Activated T-cell treated with anti-CD3 and anti-CD28 coated beads, Interleukin-2, amount 50 U/mL, for 24 hours (primary cell): Measurements from ENCODE around the gene UBXN2A.
"Not testable (repeated sequence)": the region's sequence is repeated elsewhere in the genome, so short reads cannot be mapped to it uniquely, and the experiment has no call there.

Source experiments
- DNase-seq: peaks from one replicate; pipeline ENCODE4 v3.0.0-alpha.2; 2020
- H3K27ac Mint-ChIP-seq: 2 replicates; pipeline ENCODE4 v1.8.0; 2020; ENCODE audit warnings: mild to moderate bottlenecking, mixed read lengths
- H3K27me3 Mint-ChIP-seq: 2 replicates; pipeline ENCODE4 v1.8.0; 2020; ENCODE audit warnings: mixed read lengths
- H3K36me3 Mint-ChIP-seq: 2 replicates; pipeline ENCODE4 v1.8.0; 2020; ENCODE audit warnings: low read depth, mixed read lengths
- H3K4me1 Mint-ChIP-seq: 2 replicates; pipeline ENCODE4 v1.8.0; 2020; ENCODE audit warnings: low read depth, mixed read lengths
- H3K4me3 Mint-ChIP-seq: 2 replicates; pipeline ENCODE4 v1.8.0; 2020; ENCODE audit warnings: mild to moderate bottlenecking, moderate library complexity, mixed read lengths
- H3K9me3 Mint-ChIP-seq: 2 replicates; pipeline ENCODE4 v1.8.0; 2020; ENCODE audit warnings: mixed read lengths

UBXN2A gene

GRCh38 chr2:23925702-23926289 is 14.5 kb upstream of the UBXN2A start:
- Mint-ChIP-seq H3K27me3 (no peaks in the 10 kb centered on the region), H3K36me3 (peaks cover 14% of the 10 kb centered on the region), H3K27ac (peak overlapping the region; percentile 99), H3K4me3 (peak overlapping the region; percentile 90), H3K9me3 (no peaks in the 10 kb centered on the region), H3K4me1 (peaks cover 53% of the 10 kb centered on the region)
- no peak for DNase-seq

- H3K27ac Mint-ChIP-seq: peak overlapping the region; percentile 99
- H3K4me1 Mint-ChIP-seq: peaks cover 50% of the 10 kb centered on the region
Measured at GRCh38 chr2:23926290-23926749, 13.9 kb upstream of the UBXN2A start.

GRCh38 chr2:23926750-23927571 is 13.3 kb upstream of the UBXN2A start, which contains the start of gene ATAD2B:
Gene ATAD2B, minus strand, starts transcription at chr2:23927123. Its CDS starts 353 bp downstream, at chr2:23926770.
- Mint-ChIP-seq H3K9me3 (no peaks in the 10 kb centered on the region), H3K27me3 (no peaks in the 10 kb centered on the region), H3K4me3 (peak within 1 kb of the TSS; percentile 90), H3K27ac (peak within 1 kb of the TSS; percentile 99), H3K4me1 (peaks cover 44% of the 10 kb centered on the region), H3K36me3 (peaks cover 20% of the 10 kb centered on the region)
- DNase-seq: peak; percentile 97

More at GRCh38 chr2:23926290-23926749, 13.9 kb upstream of the UBXN2A start:
- peaks cover 17% of the 10 kb centered on the region for H3K36me3 Mint-ChIP-seq
- no peaks in the 10 kb centered on the region for H3K27me3 Mint-ChIP-seq
- peak overlapping the region; percentile 90 for H3K4me3 Mint-ChIP-seq
- peak; percentile 75 for DNase-seq
- H3K9me3 Mint-ChIP-seq: no peaks in the 10 kb centered on the region

- H3K27ac Mint-ChIP-seq: no peak overlapping the region
- no peak overlapping the region for H3K4me3 Mint-ChIP-seq
- peaks cover 5% of the 10 kb centered on the region for H3K4me1 Mint-ChIP-seq
- no peak for DNase-seq
- no peaks in the 10 kb centered on the region for H3K9me3 Mint-ChIP-seq
- peaks cover 8% of the 10 kb centered on the region for H3K27me3 Mint-ChIP-seq
- peaks cover 7% of the 10 kb centered on the region for H3K36me3 Mint-ChIP-seq
Measured at GRCh38 chr2:23934259-23934658, 6.0 kb upstream of the UBXN2A start.

GRCh38 chr2:23940718-23941620 is 706 bp downstream of the UBXN2A start:
- Mint-ChIP-seq H3K36me3 (peaks cover 8% of the 10 kb centered on the region), H3K27me3 (peaks cover 10% of the 10 kb centered on the region), H3K9me3 (no peaks in the 10 kb centered on the region), H3K4me1 (peaks cover 25% of the 10 kb centered on the region), H3K4me3 (peak overlapping the region; percentile 83), H3K27ac (peak overlapping the region; percentile 68)
- no peak for DNase-seq

GRCh38 chr2:23941644-23942043 is 1.4 kb downstream of the UBXN2A start:
- no peak overlapping the region for H3K4me3 Mint-ChIP-seq
- no peaks in the 10 kb centered on the region for H3K9me3 Mint-ChIP-seq
- no peak overlapping the region for H3K27ac Mint-ChIP-seq

GRCh38 chr2:23943666-23944065 is 3.4 kb downstream of the UBXN2A start:
- peaks cover 8% of the 10 kb centered on the region for H3K27me3 Mint-ChIP-seq
- H3K36me3 Mint-ChIP-seq: peaks cover 8% of the 10 kb centered on the region
- H3K27ac Mint-ChIP-seq: no peak overlapping the region
- H3K9me3 Mint-ChIP-seq: no peaks in the 10 kb centered on the region
- DNase-seq: no peak
- peaks cover 28% of the 10 kb centered on the region for H3K4me1 Mint-ChIP-seq
- no peak overlapping the region for H3K4me3 Mint-ChIP-seq

More at GRCh38 chr2:23941644-23942043, 1.4 kb downstream of the UBXN2A start:
- Mint-ChIP-seq H3K4me1 (peaks cover 25% of the 10 kb centered on the region), H3K36me3 (peaks cover 8% of the 10 kb centered on the region), H3K27me3 (peaks cover 10% of the 10 kb centered on the region)
- no peak for DNase-seq

- Mint-ChIP-seq H3K9me3 (no peaks in the 10 kb centered on the region), H3K27ac (no peak overlapping the region), H3K27me3 (no peaks in the 10 kb centered on the region), H3K4me3 (no peak overlapping the region), H3K36me3 (peaks cover 6% of the 10 kb centered on the region), H3K4me1 (peaks cover 20% of the 10 kb centered on the region)
- no peak for DNase-seq
Measured at GRCh38 chr2:23944527-23944926, 4.3 kb downstream of the UBXN2A start.

GRCh38 chr2:23944976-23945375 is 4.7 kb downstream of the UBXN2A start:
- H3K9me3 Mint-ChIP-seq: no peaks in the 10 kb centered on the region
- H3K4me3 Mint-ChIP-seq: no peak overlapping the region
- H3K27ac Mint-ChIP-seq: no peak overlapping the region
- H3K36me3 Mint-ChIP-seq: peaks cover 5% of the 10 kb centered on the region
- no peak for DNase-seq
- H3K4me1 Mint-ChIP-seq: peaks cover 19% of the 10 kb centered on the region
- H3K27me3 Mint-ChIP-seq: no peaks in the 10 kb centered on the region

- peaks cover 14% of the 10 kb centered on the region for H3K4me1 Mint-ChIP-seq
- H3K9me3 Mint-ChIP-seq: no peaks in the 10 kb centered on the region
- no peak overlapping the region for H3K27ac Mint-ChIP-seq
- H3K27me3 Mint-ChIP-seq: no peaks in the 10 kb centered on the region
- no peak overlapping the region for H3K4me3 Mint-ChIP-seq
- DNase-seq: no peak
- H3K36me3 Mint-ChIP-seq: peaks cover 4% of the 10 kb centered on the region
Measured at GRCh38 chr2:23947350-23947749, 7.1 kb downstream of the UBXN2A start.

- not testable (repeated sequence) for DNase-seq, H3K27ac Mint-ChIP-seq, H3K4me3 Mint-ChIP-seq, H3K9me3 Mint-ChIP-seq, H3K27me3 Mint-ChIP-seq, H3K36me3 Mint-ChIP-seq
- H3K4me1 Mint-ChIP-seq: peaks cover 10% of the 10 kb centered on the region
Measured at GRCh38 chr2:23952558-23952957, 12.3 kb downstream of the UBXN2A start.

GRCh38 chr2:23953625-23954024 is 13.4 kb downstream of the UBXN2A start:
- Mint-ChIP-seq H3K36me3 (peaks cover 2% of the 10 kb centered on the region), H3K4me3 (no peak overlapping the region), H3K4me1 (peaks cover 8% of the 10 kb centered on the region), H3K9me3 (no peaks in the 10 kb centered on the region), H3K27ac (no peak overlapping the region), H3K27me3 (no peaks in the 10 kb centered on the region)
- DNase-seq: no peak

- H3K4me3 Mint-ChIP-seq: no peak overlapping the region
- peaks cover 8% of the 10 kb centered on the region for H3K4me1 Mint-ChIP-seq
- no peak for DNase-seq
- H3K27ac Mint-ChIP-seq: no peak overlapping the region
- H3K36me3 Mint-ChIP-seq: peaks cover 3% of the 10 kb centered on the region
- no peaks in the 10 kb centered on the region for H3K9me3 Mint-ChIP-seq
- no peaks in the 10 kb centered on the region for H3K27me3 Mint-ChIP-seq
Measured at GRCh38 chr2:23954325-23955014, 14.2 kb downstream of the UBXN2A start.

GRCh38 chr2:23967846-23968245 is 27.6 kb downstream of the UBXN2A start:
- Mint-ChIP-seq H3K4me3 (no peak overlapping the region), H3K9me3 (no peaks in the 10 kb centered on the region)

More at GRCh38 chr2:23967846-23968245, 27.6 kb downstream of the UBXN2A start:
- no peak for DNase-seq
- H3K27ac Mint-ChIP-seq: no peak overlapping the region
- no peaks in the 10 kb centered on the region for H3K27me3 Mint-ChIP-seq
- peaks cover 2% of the 10 kb centered on the region for H3K4me1 Mint-ChIP-seq
- peaks cover 15% of the 10 kb centered on the region for H3K36me3 Mint-ChIP-seq
